OCI-LY7 (cell line): ENCODE data around the gene MYPN. TPM values are rescaled to one million over a fixed set of nuclear protein-coding genes. Genes with fewer than 3 reads are reported as not detected.

Source experiments
- BruUV-seq: library from RNA; stranded (reverse); fragments of 400-500 nt; replicated peaks from 2 replicates; lab custom pipeline; 2021; lab: Mats Ljungman, UMichigan
- CTCF ChIA-PET: fragments of 300-600 bp; sonication (Branson Sonifier 250); formaldehyde crosslinking; loops from one replicate; lab custom pipeline; 2022; ENCODE audit warnings: antibody characterized with exemption; ENCODE audit not compliant: unreplicated experiment; lab: Charles Lee
- POLR2A ChIA-PET: fragments of 300-600 bp; sonication (Branson Sonifier 250); formaldehyde crosslinking; loops from one replicate; lab custom pipeline; 2022; ENCODE audit warnings: antibody characterized with exemption; lab: Charles Lee
- DNase-seq: peaks from one replicate; pipeline ENCODE4 v3.0.0-alpha.2; 2015; ENCODE audit warnings: low spot score
- H2AFZ ChIP-seq: fragments of 200-600 bp; sonication (generic), shearing (Covaris generic); 2 replicates; pipeline ENCODE4 v1.6.1; 2014; ENCODE audit warnings: mild to moderate bottlenecking, antibody characterized with exemption, low read length, moderate library complexity
- H3K27ac ChIP-seq: fragments of 200-600 bp; sonication (generic); 2 replicates; pipeline ENCODE4 v1.5.1; 2014; ENCODE audit warnings: mixed run types, low read depth, mild to moderate bottlenecking, moderate library complexity, low read length, inconsistent platforms; ENCODE audit not compliant: poor library complexity, severe bottlenecking
- H3K36me3 ChIP-seq: fragments of 200-600 bp; sonication (generic); 2 replicates; pipeline ENCODE4 v1.6.1; 2014; ENCODE audit warnings: mild to moderate bottlenecking, antibody characterized with exemption, low read length, moderate library complexity, mixed read lengths; ENCODE audit not compliant: insufficient read depth
- H3K4me1 ChIP-seq: fragments of 200-600 bp; sonication (generic); 2 replicates; pipeline ENCODE4 v1.5.1; 2014; ENCODE audit warnings: mild to moderate bottlenecking, low read length; ENCODE audit not compliant: insufficient read depth, poor library complexity, severe bottlenecking
- H3K4me2 ChIP-seq: fragments of 200-600 bp; sonication (generic); 2 replicates; pipeline ENCODE4 v1.6.1; 2014; ENCODE audit warnings: mild to moderate bottlenecking, low read length
- H3K4me3 ChIP-seq: fragments of 200-600 bp; sonication (generic); 2 replicates; pipeline ENCODE4 v1.5.1; 2014; ENCODE audit warnings: mild to moderate bottlenecking, low read depth, low read length; ENCODE audit not compliant: poor library complexity, severe bottlenecking
- H3K79me2 ChIP-seq: fragments of 200-600 bp; sonication (generic); 2 replicates; pipeline ENCODE4 v1.6.1; 2016; ENCODE audit warnings: low read depth, mild to moderate bottlenecking, low read length, moderate library complexity, mixed read lengths; ENCODE audit not compliant: insufficient read depth
- H3K9me2 ChIP-seq: fragments of 200-600 bp; sonication (generic); 2 replicates; pipeline ENCODE4 v1.6.1; 2016; ENCODE audit warnings: mild to moderate bottlenecking, low read length, mixed read lengths; ENCODE audit not compliant: insufficient read depth
- H3K9me3 ChIP-seq: fragments of 200-600 bp; sonication (generic); 2 replicates; pipeline ENCODE4 v1.6.1; 2014; ENCODE audit warnings: mild to moderate bottlenecking, mixed run types, low read length, mixed read lengths
- H4K20me1 ChIP-seq: fragments of 200-600 bp; sonication (generic); 2 replicates; pipeline ENCODE4 v1.6.1; 2014; ENCODE audit warnings: mild to moderate bottlenecking, antibody characterized with exemption, low read length, moderate library complexity, mixed read lengths; ENCODE audit not compliant: insufficient read depth
- EZH2phosphoT487 ChIP-seq: fragments of 200-600 bp; sonication (generic); IDR thresholded peaks from 2 replicates; pipeline ENCODE4 v1.6.1; 2018; ENCODE audit warnings: low read depth, borderline replicate concordance, mild to moderate bottlenecking, mixed run types, antibody characterized with exemption, low read length, moderate library complexity, mixed read lengths
- intact Hi-C: fragments of 100-400 bp; cut with micrococcal nuclease; formaldehyde crosslinking; loops from one replicate; pipeline ENCODE4 v1.10.0; 2022; ENCODE audit not compliant: unreplicated experiment
- total RNA-seq, 2 experiments: library from RNA; depleted of rRNA in 1 of 2; stranded (reverse); fragments of >200 nt in 1 of 2; shearing (Covaris generic) in 1 of 2; gene quantifications; 2 replicates each; pipeline ENCODE4 v1.2.3, GENCODE V29; 2014 to 2022
- TF ChIP-seq, protein P1 (sequence below): fragments of 200-600 bp; sonication (generic); conservative IDR thresholded peaks from 2 replicates; pipeline ENCODE4 v1.5.1; 2014; ENCODE audit warnings: mild to moderate bottlenecking, antibody characterized with exemption, low read length, moderate library complexity, mixed read lengths

The MYPN gene
- total RNA-seq, 2 experiments from 2014 or later = 0.06 TPM; not detected in 1

DNA sequence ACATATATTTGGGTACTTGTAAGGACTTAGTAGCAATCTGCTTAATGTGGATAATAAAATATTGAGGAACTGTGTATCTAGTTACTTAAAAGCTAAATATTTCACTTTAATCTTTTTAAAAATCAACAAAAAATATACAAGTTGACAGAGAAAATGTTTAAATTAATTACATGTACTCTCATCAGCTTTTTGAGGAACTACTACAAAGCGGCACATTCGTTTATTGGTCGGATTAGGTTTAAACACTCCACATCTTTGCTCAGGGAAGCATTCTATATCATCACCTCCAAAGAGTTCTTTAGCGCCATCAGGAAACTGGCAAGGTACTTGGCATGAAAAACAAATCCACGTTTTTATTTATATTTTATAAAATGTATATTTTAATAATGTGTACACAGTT lies 121.0 kb downstream of the MYPN start:
- TF ChIP-seq, protein P1, sequence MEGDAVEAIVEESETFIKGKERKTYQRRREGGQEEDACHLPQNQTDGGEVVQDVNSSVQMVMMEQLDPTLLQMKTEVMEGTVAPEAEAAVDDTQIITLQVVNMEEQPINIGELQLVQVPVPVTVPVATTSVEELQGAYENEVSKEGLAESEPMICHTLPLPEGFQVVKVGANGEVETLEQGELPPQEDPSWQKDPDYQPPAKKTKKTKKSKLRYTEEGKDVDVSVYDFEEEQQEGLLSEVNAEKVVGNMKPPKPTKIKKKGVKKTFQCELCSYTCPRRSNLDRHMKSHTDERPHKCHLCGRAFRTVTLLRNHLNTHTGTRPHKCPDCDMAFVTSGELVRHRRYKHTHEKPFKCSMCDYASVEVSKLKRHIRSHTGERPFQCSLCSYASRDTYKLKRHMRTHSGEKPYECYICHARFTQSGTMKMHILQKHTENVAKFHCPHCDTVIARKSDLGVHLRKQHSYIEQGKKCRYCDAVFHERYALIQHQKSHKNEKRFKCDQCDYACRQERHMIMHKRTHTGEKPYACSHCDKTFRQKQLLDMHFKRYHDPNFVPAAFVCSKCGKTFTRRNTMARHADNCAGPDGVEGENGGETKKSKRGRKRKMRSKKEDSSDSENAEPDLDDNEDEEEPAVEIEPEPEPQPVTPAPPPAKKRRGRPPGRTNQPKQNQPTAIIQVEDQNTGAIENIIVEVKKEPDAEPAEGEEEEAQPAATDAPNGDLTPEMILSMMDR = no peak
- no peak for TF ChIP-seq EZH2phosphoT487
- no peak for DNase-seq
- H3K36me3 ChIP-seq = no peaks in the 10 kb centered on the region
- no peaks in the 10 kb centered on the region for H4K20me1 ChIP-seq
- CTCF ChIA-PET = interaction anchor here (1.2 kb wide), 1 partner anchor 59 kb away, joined by 3 read pairs; no protein-coding TSS in a partner anchor
- POLR2A ChIA-PET = interaction anchor here (0.6 to 1.7 kb wide), 8 partner anchors 18 to 70 kb away, joined by 3 to 10 read pairs (median 5); no protein-coding TSS in a partner anchor
- H3K4me3 ChIP-seq = no peak overlapping the region
- peaks cover 14% of the 10 kb centered on the region for H3K4me1 ChIP-seq
- H3K9me3 ChIP-seq = no peaks in the 10 kb centered on the region
- H3K79me2 ChIP-seq = no peaks in the 10 kb centered on the region
- no TSS peak for BruUV-seq
- H3K27ac ChIP-seq = no peak overlapping the region
- H3K9me2 ChIP-seq = no peaks in the 10 kb centered on the region
- intact Hi-C loops = loop anchor here (5.0 kb wide), 1 partner anchor 72 kb away; no protein-coding TSS in a partner anchor
- no peak overlapping the region; the same call in 1 of the 2 replicates for H2AFZ ChIP-seq
- H3K4me2 ChIP-seq = peak overlapping the region; percentile 86; the same call in 1 of the 2 replicates

DNA sequence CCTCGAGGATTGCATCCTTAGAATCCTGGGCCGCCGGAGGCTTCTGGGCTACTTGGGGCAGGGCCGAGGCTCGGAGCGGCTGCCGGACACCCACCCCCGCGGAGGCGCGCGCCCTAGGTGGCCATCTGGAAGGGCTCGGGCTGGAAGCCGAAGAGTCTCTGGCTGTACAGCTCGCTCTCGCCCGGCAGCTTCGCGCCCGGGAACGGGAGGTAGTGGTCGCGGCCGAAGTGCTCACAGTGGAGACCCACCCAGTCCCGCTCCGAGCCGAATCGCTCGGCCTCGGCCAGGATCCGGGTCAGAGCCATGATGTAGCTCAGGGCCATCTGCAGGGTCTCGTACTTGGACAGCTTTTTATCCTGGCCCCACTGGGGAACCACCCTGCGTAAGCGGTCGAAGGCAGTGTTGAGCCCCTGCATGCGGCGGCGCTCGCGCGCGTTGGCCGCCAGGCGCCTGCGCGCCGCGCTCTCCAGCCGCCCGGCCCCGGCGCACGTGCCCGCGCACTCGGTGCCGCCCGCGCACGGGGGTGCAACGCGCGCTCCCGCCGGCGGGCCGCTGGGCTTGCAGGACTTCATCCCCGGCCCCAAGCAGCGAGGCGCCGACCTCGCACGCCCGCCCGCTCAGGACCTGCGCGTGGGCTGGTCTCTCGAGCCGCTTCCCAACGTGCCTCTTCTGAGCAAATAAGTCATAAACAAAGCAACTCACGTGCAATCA lies 122.0 kb downstream of the MYPN start:
- Histone ChIP-seq H3K9me3 (no peaks in the 10 kb centered on the region), H3K4me2 (peak overlapping the region; percentile 86), H4K20me1 (no peaks in the 10 kb centered on the region), H3K4me1 (peaks cover 14% of the 10 kb centered on the region), H2AFZ (peak overlapping the region; percentile 92), H3K36me3 (no peaks in the 10 kb centered on the region), H3K79me2 (no peaks in the 10 kb centered on the region), H3K4me3 (peak overlapping the region; percentile 67), H3K27ac (no peak overlapping the region), H3K9me2 (no peaks in the 10 kb centered on the region)
- intact Hi-C loops = loop anchor here (5.0 kb wide), 1 partner anchor 71 kb away; no protein-coding TSS in a partner anchor
- ChIA-PET CTCF (interaction anchor here (1.2 kb wide), 1 partner anchor 58 kb away, joined by 3 read pairs; no protein-coding TSS in a partner anchor), POLR2A (interaction anchor here (0.5 to 1.7 kb wide), 13 partner anchors 14 to 584 kb away, joined by 3 to 10 read pairs (median 3); partner anchors contain the start of gene PBLD)
- DNase-seq = peak; percentile 78
- TSS peak; percentile 54 for BruUV-seq
- TF ChIP-seq, protein P1 = no peak
- no peak for TF ChIP-seq EZH2phosphoT487
